CD4-positive, alpha-beta T cell treated with Interleukin-15 for 1 hour (primary cell): ENCODE data around the gene SORCS3.

Experiments
- DNase-seq: peaks from one replicate; pipeline ENCODE4 v3.0.0-alpha.2; 2020

Gene SORCS3

DNA sequence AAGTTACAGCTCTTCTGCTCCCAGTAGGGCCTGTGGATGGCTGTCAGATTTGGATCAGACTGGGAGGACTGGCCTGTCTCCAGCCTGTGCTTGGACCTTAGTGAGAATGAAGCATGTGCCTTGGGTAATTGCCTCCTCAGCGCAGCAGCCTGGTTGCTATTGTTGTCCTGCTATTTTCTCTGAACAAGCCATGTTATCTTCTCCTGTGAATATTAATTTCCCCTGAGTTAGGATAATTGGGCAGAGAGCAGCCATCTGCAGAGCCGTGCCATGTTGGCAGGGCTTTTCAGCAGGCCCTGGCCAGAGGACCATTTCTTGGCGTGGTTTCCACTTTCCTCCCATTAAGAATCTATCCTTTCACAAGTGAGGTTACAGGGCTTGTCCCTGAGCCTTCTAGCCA lies 497.3 kb downstream of the SORCS3 start:
- DNase-seq, result no peak

DNA sequence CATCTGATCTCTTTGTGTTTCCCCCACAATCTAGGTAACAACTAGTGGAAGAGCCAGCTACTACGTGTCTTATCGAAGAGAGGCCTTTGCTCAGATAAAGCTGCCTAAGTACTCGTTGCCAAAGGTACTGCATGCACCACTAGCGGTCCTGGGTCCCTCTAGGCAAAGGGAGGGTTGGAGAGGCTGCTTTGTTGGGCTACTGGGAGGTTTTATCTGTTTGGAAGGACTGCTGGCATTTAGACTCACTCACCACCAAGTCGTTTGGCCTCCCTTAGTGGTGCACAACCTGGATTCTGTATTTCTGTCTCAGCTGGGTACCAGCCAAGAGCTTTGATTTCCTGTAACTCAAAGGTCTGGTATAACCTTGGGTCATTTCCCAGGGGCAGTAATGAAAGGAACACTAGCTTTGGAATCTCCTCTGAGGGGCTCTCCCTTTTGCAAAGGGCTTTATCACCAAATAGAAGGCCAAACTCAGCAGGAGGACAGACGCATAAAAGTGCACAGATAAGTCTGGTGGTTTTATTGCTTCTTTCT lies 498.3 kb downstream of the SORCS3 start:
- DNase-seq, result no peak

DNA sequence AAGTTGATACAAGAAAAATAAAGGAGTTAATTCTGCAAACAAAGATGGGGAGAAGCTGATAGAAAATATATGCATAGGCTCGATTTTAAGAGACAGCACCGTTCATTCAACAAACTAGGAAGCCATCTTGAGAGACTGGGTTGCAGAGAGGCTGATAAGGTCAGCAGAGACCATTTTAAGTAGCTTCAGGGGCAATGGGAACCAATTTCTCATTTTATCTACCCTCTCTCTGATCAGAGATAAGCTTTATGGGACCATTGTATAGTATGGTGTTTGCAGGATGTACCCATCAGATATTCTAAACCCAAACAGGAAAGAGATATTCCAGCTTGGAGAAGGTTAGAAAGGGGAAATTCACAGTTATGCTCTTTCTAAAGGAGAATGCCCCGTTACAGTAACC lies 499.5 kb downstream of the SORCS3 start:
- no peak for DNase-seq

DNA sequence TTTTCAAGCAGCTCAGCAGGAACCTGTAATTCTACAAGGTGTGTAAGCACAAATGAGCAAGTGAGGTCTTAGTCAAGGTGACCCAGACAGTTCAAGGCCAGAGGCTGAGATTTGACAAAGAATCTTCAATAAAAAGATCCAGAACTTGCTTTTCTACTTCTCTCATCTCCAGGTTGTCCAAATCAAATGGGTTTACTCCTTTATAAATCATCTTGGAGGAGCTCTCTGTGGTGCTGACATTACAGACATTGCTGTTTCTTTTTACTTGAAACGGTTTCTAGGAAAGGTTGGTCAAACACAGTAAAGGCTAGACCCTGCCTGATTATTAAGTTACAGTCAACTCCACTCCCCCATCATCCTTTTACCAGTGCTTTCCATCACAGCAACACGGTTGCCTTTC lies 504.6 kb downstream of the SORCS3 start:
- DNase-seq, result no peak

DNA sequence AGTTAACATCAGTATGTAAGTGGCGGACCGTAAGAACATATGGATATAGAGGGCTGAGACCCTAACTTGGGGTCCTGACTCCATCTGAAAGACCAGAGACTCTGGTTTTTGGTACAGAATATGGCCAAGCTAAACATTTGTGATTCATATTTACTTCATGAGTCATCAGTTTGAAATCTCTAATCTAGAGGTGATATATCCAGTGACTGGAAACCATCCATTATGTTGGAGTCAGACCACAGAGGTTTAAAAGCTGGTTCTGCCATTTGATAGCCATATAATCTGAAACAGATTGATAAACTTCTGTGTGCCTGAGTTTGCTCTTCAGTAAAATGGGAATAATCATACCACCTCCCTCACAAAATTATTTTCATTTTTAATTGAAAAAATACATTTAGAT lies 505.3 kb downstream of the SORCS3 start:
- DNase-seq, result no peak

DNA sequence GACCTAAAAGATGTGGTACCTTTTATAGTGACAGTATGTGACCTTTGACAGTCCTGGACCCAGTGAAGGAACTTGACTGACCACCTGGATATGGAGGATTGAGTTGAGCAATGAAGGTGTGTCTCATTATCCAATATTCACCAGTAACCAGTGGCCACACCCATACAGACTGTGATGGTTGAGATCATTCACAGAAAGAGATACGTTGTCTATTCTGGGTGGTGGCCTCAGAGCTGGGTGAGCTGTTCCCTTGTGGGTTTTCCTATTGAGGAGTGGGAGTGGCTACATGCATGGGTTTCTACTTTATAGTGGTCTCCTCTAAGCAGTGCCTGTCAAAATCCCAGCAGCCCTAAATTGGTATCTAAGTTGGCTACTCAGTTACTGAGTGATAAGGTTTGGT lies 507.4 kb downstream of the SORCS3 start:
- no peak for DNase-seq

DNA sequence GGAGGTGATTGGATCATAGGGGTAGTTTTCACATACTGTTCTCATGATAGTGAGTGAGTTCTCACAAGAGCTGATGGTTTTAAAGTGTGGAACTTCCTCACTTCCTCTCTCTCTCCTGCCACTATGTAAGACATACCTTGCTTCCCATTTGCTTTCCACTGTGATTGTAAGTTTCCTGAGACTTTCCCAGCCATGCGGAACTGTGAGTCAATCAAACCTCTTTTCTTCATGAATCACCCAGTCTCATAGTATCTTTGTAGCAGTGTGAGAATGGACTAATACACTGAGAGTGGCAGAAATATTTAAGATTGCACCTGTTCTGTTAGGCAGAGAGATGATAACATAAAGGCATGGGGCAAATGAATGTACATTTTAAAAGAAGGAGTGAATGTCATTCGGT lies 507.8 kb downstream of the SORCS3 start:
- DNase-seq, result no peak

DNA sequence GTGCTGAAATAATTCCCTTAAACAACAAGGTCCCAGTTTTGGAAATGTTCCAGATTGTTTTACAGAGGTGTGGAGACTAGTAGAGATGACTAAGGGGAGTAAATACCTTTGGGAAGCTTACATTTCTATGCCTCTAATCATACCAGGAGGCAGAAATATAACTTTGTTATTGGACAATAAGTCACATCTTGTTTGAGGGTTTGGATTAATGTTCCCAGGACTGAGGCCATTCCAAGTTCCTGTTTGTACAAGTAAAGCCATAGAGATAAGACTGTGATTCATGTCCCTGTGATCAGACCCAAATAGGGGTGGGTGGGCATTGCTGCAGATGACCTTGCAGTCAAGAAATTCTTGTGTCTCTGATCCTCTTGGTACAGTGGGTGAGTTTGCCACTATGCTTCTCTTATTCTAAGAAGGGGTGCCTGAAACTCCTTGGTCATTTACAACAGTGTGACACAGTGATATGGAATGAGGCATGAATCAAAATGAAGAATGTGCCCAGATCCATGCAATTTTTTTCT lies 508.3 kb downstream of the SORCS3 start:
- no peak for DNase-seq

DNA sequence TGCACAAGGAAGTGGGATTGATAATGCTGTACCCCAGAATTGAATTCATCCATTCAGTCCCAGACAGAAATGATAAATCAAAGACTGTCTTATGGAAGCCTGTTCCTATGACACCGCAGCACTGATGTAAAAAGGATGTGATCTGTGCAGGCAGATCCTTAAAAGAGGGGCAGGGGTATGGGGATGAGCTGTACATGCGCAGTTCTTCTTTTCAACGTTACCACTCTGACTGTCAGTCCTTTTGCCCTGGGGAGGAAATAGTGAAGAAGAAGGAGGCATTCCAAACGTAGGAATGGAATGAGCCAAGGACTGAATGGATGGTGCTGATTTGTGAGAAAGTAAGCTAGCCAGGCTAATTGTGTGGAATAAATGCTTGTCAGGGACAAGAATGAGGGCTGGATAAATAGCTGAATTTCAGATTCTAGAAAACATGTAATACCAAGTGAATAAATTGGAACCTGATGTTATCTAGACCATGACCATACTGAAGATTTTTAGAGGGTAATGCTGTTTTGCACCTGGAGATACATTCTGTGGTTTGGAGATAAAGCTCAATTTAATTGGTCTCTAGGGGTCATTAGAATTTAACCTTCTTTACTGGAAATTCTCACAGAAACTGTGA lies 509.3 kb downstream of the SORCS3 start:
- DNase-seq, result no peak

DNA sequence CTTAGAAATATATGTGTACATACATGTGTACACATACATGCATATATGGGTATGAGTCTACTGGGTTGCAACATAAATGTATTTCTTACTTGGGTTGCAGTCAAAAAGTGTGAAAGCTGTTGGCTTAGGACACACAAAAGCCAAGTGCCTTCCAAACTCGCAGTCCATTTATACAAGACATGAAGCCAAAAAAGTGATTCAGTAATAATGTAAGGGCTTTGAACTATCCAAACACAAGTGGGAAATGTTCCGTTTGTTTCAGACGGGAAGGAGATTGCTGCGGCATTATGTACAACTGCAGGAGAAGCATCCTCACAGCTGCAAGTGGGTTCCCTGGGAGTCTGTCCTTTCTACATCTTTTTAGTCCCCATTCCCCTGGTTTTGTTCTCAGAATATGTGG lies 513.6 kb downstream of the SORCS3 start:
- no peak for DNase-seq

DNA sequence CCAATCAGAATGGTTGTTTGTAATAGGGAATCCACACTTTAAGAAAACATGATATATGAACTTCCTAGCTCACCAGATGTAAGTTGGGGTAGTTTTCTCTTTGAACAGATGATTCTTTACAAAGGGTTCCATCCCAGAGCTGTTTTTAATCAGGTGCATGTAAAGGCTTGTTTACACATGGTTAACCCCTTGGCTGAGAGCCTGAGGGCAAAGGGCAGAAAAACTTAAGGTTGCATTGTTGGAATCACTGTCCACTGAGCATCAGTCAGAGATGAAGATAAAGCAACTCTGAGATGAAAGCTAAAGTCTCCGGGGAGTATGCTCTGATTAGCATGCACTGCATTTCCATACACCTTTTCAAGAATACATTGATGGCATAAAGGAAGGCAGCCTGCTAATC lies 518.2 kb downstream of the SORCS3 start:
- DNase-seq, result no peak

DNA sequence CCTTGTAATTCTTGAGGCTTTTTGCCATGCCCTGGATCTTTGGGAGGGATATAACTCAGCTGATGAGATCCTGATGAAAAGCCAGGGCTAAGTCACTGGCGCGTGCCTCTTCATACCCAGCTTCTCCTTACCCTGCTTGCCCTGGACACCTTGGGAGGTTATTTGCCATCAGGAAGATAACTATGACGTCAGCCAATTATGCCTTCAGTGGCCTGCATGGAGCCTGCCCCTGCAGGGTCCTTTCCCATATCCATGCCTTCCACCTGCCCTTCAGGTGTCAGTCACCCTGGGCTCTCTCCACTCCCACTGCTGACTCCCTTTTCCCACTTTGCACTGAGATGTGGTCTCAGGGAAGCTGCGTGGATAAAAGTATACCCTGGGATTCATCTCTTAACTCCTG lies 520.1 kb downstream of the SORCS3 start:
- DNase-seq, result no peak

DNA sequence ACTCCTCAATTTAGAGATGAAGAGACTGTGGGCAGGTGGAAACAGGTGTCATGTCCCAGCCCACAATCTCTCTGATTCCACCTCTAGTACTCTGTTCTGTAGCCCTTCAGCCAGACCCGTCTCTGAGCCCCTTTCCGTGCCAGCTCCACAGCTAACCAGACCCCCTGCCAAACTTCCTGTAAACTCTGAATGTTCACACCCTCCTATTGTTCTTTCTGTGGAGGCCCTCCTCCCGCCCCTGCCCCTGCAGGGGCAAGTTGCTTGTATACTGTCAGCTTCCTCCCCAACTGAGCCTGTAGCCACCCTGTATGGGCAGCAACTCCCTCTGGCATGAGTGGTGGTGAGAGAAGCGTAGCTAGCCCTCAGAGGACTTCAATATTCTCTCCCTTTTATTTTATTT lies 520.7 kb downstream of the SORCS3 start:
- DNase-seq, result no peak

DNA sequence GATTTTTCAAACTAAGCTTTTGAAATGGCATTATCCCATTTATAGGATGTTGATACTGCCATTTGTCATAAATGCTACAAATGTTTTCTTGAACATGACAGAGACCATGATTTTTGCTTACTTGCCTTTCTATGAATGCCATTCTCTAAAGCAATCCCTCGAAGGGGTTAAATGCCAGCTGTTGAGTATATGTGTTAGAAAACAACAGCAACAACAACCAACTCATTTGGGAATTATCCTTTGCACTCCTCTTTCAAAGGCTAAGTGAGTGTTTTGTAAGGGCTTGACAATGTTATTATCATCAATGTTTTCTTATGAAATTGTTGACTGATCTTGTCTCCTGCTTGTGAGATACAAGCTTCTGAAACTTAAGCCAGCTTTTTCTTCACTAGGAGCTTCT lies 529.4 kb downstream of the SORCS3 start:
- DNase-seq, result no peak

DNA sequence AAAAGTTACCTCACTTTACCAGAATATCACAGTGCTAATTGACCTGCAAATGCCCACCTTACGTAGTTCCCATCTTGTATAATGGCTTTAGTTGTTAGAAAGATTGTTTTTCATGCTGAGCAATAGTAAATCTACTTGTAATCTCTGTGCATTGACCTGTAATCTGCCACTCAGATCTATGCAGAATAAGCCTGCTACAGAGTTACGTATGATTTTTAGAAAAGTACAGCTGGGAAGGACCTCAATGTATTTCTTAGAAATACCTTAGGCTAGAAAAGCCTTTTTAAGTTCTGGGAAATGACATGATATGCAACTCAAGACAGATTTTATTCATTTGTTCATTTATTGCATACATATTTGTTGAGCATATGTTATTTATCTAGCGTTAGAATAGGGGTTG lies 530.9 kb downstream of the SORCS3 start:
- DNase-seq, result no peak

DNA sequence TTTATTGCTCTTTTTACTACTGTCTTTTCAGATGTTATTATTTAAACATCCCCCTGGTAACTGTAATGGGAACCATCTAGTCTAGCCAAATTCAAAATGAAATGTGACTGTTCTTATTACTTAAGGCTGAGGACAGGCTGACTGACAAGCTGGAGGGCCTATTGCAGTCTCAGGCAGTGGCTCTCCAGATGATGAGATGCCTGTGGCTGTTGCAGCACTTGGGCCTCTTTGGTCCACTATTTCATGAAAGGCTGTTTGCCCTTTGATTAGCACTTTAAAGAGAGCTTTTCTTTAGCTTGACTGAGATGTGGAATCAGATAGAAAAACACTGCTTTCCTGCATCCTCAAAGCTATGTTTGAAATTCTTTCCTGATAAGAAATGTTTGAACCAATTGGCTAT lies 540.5 kb downstream of the SORCS3 start:
- no peak for DNase-seq

DNA sequence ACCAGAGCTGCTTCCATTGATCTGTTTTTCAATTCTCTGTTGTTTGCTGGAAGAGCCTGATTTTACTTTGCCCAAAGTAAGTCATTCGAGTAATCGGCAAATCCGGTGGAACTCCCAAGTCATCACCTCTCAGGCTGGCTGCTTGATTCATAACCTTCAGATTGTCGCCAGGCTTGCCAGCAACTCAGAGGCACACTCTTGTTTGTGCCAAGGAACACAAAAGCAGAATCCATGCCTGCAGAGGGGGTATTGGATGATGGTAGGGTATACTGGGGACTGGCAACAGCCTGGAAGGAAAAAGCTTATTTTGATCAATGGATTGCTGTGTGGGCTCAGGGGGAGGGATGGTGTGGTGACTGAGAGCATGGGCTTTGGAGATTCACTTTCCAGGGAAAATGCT lies 542.4 kb downstream of the SORCS3 start:
- DNase-seq, result no peak

DNA sequence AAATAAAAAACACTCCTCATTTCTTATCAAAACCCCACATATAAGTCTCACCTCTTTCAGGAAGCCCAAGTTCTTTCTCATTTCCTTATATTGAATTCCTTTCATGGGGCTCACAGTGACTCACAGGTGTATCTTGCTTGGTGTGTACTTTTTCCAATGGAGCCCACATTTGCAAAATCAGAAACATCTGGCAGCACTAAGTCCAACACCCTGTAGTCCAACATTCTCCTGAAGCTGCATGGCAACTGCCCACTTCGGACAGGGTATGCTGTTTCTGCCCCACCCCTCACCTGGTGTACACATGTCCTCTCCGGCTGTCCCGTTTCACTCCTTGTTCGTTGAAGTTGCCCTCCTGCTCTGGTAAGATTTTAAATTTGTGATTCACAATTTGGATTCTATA lies 544.1 kb downstream of the SORCS3 start:
- DNase-seq, result no peak

DNA sequence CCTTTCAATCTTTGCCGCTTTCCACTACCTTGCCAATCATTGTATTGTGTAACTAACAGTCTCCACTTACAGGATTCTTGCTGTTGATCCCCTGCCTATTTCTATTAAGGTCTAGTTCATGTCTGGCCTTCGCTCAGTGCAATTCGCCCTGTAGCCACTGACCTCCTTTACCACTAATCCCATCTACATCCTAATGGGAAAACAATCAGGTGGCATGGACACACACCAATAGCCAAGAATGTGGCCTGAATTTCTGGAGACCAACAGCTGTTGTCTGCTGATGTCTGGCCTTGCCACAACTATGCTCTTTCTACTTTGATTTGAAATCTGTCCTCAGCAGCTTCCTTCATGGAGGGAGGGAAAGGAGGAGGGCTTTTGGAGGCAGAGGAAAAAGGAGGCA lies 546.2 kb downstream of the SORCS3 start:
- no peak for DNase-seq

DNA sequence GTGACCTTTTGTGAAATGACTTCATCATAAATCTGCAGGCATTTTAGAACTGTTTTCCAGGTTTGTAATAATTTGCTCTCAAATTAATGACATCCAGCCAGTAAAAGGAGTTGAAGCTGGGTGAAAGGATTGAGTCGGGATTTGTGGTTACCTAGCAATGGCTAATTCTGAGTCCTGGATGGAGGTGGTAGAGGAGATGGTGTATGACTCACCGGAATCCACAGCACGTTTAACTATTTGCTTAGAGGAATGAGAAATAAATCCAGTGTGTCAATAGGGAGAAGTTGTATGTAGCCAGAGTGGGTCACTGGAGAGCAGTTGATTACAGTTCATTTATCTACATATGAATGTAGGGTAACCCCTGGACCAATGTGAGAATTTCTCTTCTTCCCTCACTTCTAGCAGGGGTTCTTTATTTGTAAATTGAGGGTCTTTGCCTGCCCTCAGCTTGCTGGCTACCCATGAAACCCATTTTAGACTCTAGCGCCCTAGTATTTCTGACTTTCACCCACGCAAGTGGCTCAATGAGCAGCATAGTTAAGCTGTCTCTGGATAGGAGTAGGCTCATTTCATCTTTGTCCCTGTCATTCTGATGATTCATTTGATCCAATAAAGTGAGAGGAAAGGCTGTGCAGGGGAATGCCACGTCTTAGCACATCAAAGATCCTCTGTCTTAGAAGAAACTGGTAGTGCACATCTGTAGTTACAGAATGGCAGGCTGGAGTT lies 547.8 kb downstream of the SORCS3 start:
- no peak for DNase-seq

DNA sequence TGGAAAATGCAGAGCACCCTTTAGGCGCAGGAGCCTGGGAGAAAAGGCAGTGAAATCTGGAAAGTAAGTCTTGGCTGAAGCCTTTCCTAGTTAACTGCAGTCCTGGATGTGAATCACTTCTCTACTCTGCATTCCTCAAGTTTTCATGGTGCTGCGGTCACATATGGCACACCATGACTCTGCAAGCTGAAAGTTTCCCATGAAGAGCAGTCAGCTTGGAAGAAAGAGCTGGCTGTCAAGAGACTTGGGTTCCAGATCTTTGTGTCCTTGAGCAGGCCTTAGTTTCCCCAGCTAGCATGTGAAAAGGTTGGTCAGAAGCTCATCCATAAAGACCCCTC lies 548.3 kb downstream of the SORCS3 start:
- DNase-seq, result no peak

DNA sequence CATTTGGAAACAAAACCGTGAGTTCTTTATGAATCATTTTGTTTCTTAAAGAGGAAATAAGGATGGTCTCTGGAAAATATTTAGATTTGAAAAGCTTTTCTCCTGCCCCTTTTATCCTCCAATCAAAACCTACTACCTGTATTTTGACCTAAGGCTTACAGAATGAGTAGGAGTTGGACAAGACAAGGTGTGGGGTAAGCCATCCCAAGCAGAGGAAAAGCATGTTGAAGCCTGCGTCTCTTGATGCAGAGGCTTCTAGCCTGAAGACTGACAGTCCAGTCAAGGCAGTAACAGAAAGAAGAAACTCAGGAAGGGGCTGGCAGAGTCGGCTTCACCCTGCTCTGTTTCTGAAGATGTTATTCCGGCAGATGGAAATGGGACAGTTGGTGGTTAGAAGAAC lies 551.1 kb downstream of the SORCS3 start:
- no peak for DNase-seq

DNA sequence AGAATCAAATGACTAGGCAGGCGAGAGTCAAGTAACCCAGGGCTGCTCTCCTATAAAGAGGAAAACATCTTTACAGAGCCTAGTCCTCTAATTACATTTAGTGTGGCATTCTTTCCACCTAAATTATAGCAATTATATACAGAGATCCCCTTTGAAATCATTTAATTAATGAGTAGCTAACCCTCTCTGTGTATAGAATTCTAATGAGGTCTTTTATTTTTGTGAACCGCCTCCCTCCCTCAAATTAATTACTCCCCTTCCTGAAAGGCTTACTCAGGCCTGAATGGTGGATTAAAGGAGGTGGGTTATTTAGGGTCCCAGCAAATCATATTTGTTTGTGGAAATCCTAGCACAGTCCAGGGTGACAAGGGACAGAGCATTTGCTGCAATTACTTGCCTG lies 551.8 kb downstream of the SORCS3 start:
- DNase-seq, result no peak

DNA sequence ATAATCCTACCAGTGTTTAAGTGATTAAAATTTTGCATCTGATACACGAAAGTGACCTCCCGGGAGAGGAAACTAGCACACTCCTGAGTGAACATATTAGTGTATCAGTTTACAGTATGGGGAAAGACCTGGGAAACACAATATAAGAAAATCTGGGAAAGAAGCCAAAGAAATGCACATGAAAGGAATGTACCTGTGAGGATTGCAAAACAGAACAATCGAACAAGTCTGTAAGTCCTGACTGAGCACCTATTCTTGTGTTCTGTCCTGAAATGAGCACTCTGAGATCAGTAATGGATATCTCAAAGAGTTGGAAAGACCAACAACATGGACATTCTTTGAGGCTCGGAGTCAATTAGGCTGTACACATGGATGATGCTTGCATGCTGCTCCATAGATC lies 554.7 kb downstream of the SORCS3 start:
- no peak for DNase-seq
